A549 (cell line): ENCODE data around the gene CCL8. TPM values are rescaled to one million over a fixed set of nuclear protein-coding genes. Genes with fewer than 3 reads are reported as not detected.

ENCODE experiments used
- ATAC-seq, 2 experiments: fragments of 200-7000 bp in 1 of 2; fragments of >200 bp in 1 of 2; cut with Nextera tagmentation in 1 of 2; cut with Tn5 transposase in 1 of 2; 3 replicates each; pipeline versions ENCODE4 v1.8.0 to v1.9.1; 2018 to 2020; ENCODE audit warnings: mild to moderate bottlenecking in 1 of 2, moderate library complexity in 1 of 2
- CTCF ChIA-PET: fragments of 300-600 bp; sonication (Branson Sonifier 250); formaldehyde crosslinking; extraction: SDS; loops from one replicate; lab custom pipeline; 2021; ENCODE audit warnings: antibody characterized with exemption, inconsistent platforms; lab: Yijun Ruan, JAX
- POLR2A ChIA-PET: fragments of 350-600 bp; formaldehyde crosslinking; extraction: SDS; loops from one replicate; lab custom pipeline; 2021; ENCODE audit warnings: antibody characterized with exemption, inconsistent platforms; lab: Yijun Ruan, JAX
- DNase-seq, 2 experiments: peaks; one replicate each; pipeline versions ENCODE4 v3.0.0 to v3.0.0-alpha.2; 2011 to 2016; ENCODE audit warnings: low read depth in 1 of 2, low spot score in 1 of 2
- FAIRE-seq: peaks from 2 replicates; lab custom pipeline; 2011; peaks lifted over from hg19 to GRCh38; lab: Jason Lieb, UNC
- H3K27ac ChIP-seq, 2 experiments: fragments of >200 bp; sonication (Bioruptor Twin); formaldehyde crosslinking; 3 replicates each; pipeline ENCODE4 v1.5.1; 2016 to 2017
- H3K4me1 ChIP-seq: fragments of >200 bp; sonication (Bioruptor Twin); formaldehyde crosslinking; 3 replicates; pipeline ENCODE4 v1.6.1; 2016
- H3K4me2 ChIP-seq: fragments of >200 bp; sonication (Bioruptor Twin); formaldehyde crosslinking; 3 replicates; pipeline ENCODE4 v1.6.1; 2016
- H3K4me3 ChIP-seq: fragments of >200 bp; sonication (Bioruptor Twin); formaldehyde crosslinking; 3 replicates; pipeline ENCODE4 v1.5.1; 2016
- H3K9me3 ChIP-seq: fragments of >200 bp; sonication (Bioruptor Twin); formaldehyde crosslinking; 3 replicates; pipeline ENCODE4 v1.6.1; 2016
- GATA3 ChIP-seq: IDR thresholded peaks from 2 replicates; pipeline ENCODE4 v1.6.1; 2012; ENCODE audit warnings: borderline replicate concordance
- MAFK ChIP-seq: fragments of 450-650 bp; IDR thresholded peaks from 2 replicates; pipeline ENCODE4 v1.6.1; 2014; ENCODE audit not compliant: partially characterized antibody
- NR3C1 ChIP-seq: fragments of >200 bp; sonication (Bioruptor Twin); formaldehyde crosslinking; IDR thresholded peaks from 3 replicates; pipeline ENCODE4 v1.6.1; 2017
- ZFP36 ChIP-seq: fragments of 450-650 bp; IDR thresholded peaks from 2 replicates; pipeline ENCODE4 v1.6.1; 2014; ENCODE audit warnings: borderline replicate concordance; ENCODE audit not compliant: partially characterized antibody
- WGBS: methylation state at CpG from one replicate; pipeline ENCODE4 v1.1.6; 2017; ENCODE audit errors: missing lambda C conversion rate; 5-methylcytosine and 5-hydroxymethylcytosine counted together
- polyA plus RNA-seq, 4 experiments: library from polyadenylated mRNA; depleted of rRNA in 3 of 4; stranded (reverse); fragments of >200 nt; fragmentation: RNase III in 1 of 4; extraction: RNeasy Plus Mini Kit Qiagen cat#74134 plus additional on column Dnase treatment in 1 of 4; gene quantifications; 2 replicates in 3 of 4; 3 replicates in 1 of 4; pipeline ENCODE4 v1.2.3, GENCODE V29; 2011 to 2017
- TF ChIP-seq, protein P1 (sequence below): fragments of 200-600 bp; sonication (generic); IDR thresholded peaks from 2 replicates; pipeline ENCODE4 v1.6.1; 2016; ENCODE audit warnings: antibody characterized with exemption, mild to moderate bottlenecking, moderate library complexity

Gene CCL8
- polyA plus RNA-seq, 2 of the 4 experiments (the other 2 are of a cell fraction): not detected

DNA sequence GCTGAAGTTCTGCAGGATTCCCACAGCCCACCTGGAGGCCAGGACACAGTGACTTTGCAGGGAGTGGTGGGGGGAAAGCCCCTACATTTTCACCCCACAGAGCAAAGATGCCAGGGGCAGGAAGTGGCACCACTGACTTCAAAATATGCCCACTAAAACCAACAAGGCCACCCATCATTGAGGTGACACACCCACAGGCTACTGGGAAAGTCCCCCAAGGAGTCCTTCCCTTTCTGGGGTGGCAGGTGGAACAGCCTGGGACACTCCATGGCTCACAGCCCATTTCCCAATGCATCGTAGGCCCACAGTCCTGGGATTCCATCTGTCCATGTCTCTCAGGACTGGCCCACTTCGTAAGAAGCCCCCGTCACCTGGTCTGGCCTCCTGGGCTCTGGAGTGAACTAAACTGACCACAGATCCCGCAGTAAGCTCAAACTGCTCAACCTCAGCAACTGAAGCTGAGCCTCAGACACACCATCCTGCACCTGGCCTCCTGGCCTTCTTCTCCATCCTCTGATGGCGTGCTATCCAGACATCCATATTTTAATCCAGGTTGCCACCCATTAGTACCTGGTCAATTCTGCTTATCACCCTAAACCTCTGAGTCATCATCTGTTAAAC is 51.3 kb downstream of the CCL8 start:
- peak; percentile 11 for TF ChIP-seq MAFK
- TF ChIP-seq, protein P1, sequence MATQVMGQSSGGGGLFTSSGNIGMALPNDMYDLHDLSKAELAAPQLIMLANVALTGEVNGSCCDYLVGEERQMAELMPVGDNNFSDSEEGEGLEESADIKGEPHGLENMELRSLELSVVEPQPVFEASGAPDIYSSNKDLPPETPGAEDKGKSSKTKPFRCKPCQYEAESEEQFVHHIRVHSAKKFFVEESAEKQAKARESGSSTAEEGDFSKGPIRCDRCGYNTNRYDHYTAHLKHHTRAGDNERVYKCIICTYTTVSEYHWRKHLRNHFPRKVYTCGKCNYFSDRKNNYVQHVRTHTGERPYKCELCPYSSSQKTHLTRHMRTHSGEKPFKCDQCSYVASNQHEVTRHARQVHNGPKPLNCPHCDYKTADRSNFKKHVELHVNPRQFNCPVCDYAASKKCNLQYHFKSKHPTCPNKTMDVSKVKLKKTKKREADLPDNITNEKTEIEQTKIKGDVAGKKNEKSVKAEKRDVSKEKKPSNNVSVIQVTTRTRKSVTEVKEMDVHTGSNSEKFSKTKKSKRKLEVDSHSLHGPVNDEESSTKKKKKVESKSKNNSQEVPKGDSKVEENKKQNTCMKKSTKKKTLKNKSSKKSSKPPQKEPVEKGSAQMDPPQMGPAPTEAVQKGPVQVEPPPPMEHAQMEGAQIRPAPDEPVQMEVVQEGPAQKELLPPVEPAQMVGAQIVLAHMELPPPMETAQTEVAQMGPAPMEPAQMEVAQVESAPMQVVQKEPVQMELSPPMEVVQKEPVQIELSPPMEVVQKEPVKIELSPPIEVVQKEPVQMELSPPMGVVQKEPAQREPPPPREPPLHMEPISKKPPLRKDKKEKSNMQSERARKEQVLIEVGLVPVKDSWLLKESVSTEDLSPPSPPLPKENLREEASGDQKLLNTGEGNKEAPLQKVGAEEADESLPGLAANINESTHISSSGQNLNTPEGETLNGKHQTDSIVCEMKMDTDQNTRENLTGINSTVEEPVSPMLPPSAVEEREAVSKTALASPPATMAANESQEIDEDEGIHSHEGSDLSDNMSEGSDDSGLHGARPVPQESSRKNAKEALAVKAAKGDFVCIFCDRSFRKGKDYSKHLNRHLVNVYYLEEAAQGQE: no peak
- TF ChIP-seq, all 56 proteins: peak for 1
- FAIRE-seq: no peak
- CTCF ChIA-PET: interaction anchor here (0.8 to 18.3 kb wide), 4 partner anchors 9 to 191 kb away, joined by 3 to 571 read pairs (median 50); partner anchors contain the start of gene CCL1
- WGBS: 39% methylated on average over 5 of the region's 5 CpGs
- no peaks in the 10 kb centered on the region for H3K4me1 ChIP-seq
- no peaks in the 10 kb centered on the region for H3K9me3 ChIP-seq
- H3K4me2 ChIP-seq: no peak overlapping the region
- no peak for DNase-seq
- no peak overlapping the region for H3K27ac ChIP-seq
- POLR2A ChIA-PET: interaction anchor here (0.6 kb wide), 1 partner anchor 697 kb away, joined by 4 read pairs; no protein-coding TSS in a partner anchor
- no peak overlapping the region for H3K4me3 ChIP-seq
- ATAC-seq: no peak

GRCh38 chr17:34370997-34371395 is 51.8 kb downstream of the CCL8 start:
- TF ChIP-seq GATA3 (no peak), NR3C1 (no peak), ZFP36 (no peak)
- TF ChIP-seq, all 56 proteins: peak for 0
- Histone ChIP-seq H3K4me2 (no peak overlapping the region), H3K4me1 (no peaks in the 10 kb centered on the region), H3K9me3 (no peaks in the 10 kb centered on the region), H3K27ac (no peak overlapping the region), H3K4me3 (no peak overlapping the region)
- DNase-seq: no peak
- 31% methylated on average over 3 of the region's 3 CpGs for WGBS
- FAIRE-seq: no peak
- no peak for ATAC-seq
- ChIA-PET CTCF (interaction anchor here (0.8 to 10.0 kb wide), 3 partner anchors 10 to 192 kb away, joined by 3 to 88 read pairs (median 13); partner anchors contain the start of gene CCL1), POLR2A (interaction anchor here (0.6 kb wide), 1 partner anchor 696 kb away, joined by 4 read pairs; no protein-coding TSS in a partner anchor)

Other genes starting within 250 kb of the CCL8 start
- gene CCL2, start 64.2 kb upstream of the CCL8 start, polyA plus RNA-seq (2011; rRNA removed): 17.6 and 25.9 TPM in 2 replicates
- 130 to 161 TPM (median 144 TPM) in 3 replicates for gene CCL2, start 64.2 kb upstream of the CCL8 start, polyA plus RNA-seq (2017; fragmentation: RNase III; extraction: RNeasy Plus Mini Kit Qiagen cat#74134 plus additional on column Dnase treatment)
- not detected in 2 replicates for gene CCL7, start 49.2 kb upstream of the CCL8 start, polyA plus RNA-seq (2011; rRNA removed)
- gene CCL7, start 49.2 kb upstream of the CCL8 start, polyA plus RNA-seq (2017; fragmentation: RNase III; extraction: RNeasy Plus Mini Kit Qiagen cat#74134 plus additional on column Dnase treatment): 0.13 to 0.17 TPM in 2 of 3 replicates, not detected in the other
- not detected in 2 replicates for gene CCL11, start 33.7 kb upstream of the CCL8 start, polyA plus RNA-seq (2011; rRNA removed)
- not detected in 3 replicates for gene CCL11, start 33.7 kb upstream of the CCL8 start, polyA plus RNA-seq (2017; fragmentation: RNase III; extraction: RNeasy Plus Mini Kit Qiagen cat#74134 plus additional on column Dnase treatment)
- gene CCL13, start 37.0 kb downstream of the CCL8 start, polyA plus RNA-seq (2011; rRNA removed): not detected in 2 replicates
- gene CCL13, start 37.0 kb downstream of the CCL8 start, polyA plus RNA-seq (2017; fragmentation: RNase III; extraction: RNeasy Plus Mini Kit Qiagen cat#74134 plus additional on column Dnase treatment): not detected in 3 replicates
- not detected in 2 replicates for gene CCL1, start 43.8 kb downstream of the CCL8 start, polyA plus RNA-seq (2011; rRNA removed)
- gene CCL1, start 43.8 kb downstream of the CCL8 start, polyA plus RNA-seq (2017; fragmentation: RNase III; extraction: RNeasy Plus Mini Kit Qiagen cat#74134 plus additional on column Dnase treatment): not detected in 3 replicates